Gastrocnemius medialis (tissue), 4 donors: ENCODE results near the gene AHDC1. TPM values are rescaled to one million over a fixed set of nuclear protein-coding genes. Genes with fewer than 3 reads are reported as not detected.

Experiments
- ATAC-seq, 2 donors: fragments of 150-250 bp; one replicate each; pipeline ENCODE4 v1.9.1; 2016
- DNase-seq, 2 donors: peaks; one replicate each; pipeline ENCODE4 v3.0.0-alpha.2; 2019
- H3K27ac ChIP-seq, 4 donors: fragments of 200-600 bp; sonication (generic); 1 replicate in 1 of 4; 2 replicates in 3 of 4; pipeline ENCODE4 v1.5.1; 2016 to 2018; ENCODE audit warnings: mild to moderate bottlenecking in 2 of 4, moderate library complexity in 1 of 4
- H3K27me3 ChIP-seq, 3 donors: fragments of 200-600 bp; sonication (generic) in 2 of 3; 1 replicate in 1 of 3; 2 replicates in 2 of 3; pipeline versions ENCODE4 v1.5.1 to v1.6.0; 2016 to 2019; ENCODE audit warnings: mild to moderate bottlenecking in 1 of 3, moderate library complexity in 1 of 3
- H3K36me3 ChIP-seq, 2 donors: fragments of 200-600 bp; sonication (generic) in 1 of 2; one replicate each; pipeline ENCODE4 v1.5.1; 2017 to 2018
- H3K4me1 ChIP-seq, 2 donors: fragments of 200-600 bp; sonication (generic) in 1 of 2; one replicate each; pipeline ENCODE4 v1.5.1; 2016 to 2017; ENCODE audit warnings: mild to moderate bottlenecking in 2 of 2
- H3K4me3 ChIP-seq, 4 donors: fragments of 200-600 bp; sonication (generic) in 3 of 4; 1 replicate in 1 of 4; 2 replicates in 3 of 4; pipeline ENCODE4 v1.5.1; 2016 to 2019; ENCODE audit warnings: mild to moderate bottlenecking in 2 of 4
- H3K9me3 ChIP-seq, 3 donors: fragments of 200-600 bp; sonication (generic) in 2 of 3; 1 replicate in 1 of 3; 2 replicates in 2 of 3; pipeline ENCODE4 v1.5.1; 2016 to 2019
- CTCF ChIP-seq, 5 experiments: fragments of 450-650 bp in 3 of 5; fragments of 200-600 bp in 2 of 5; sonication (generic) in 2 of 5; IDR thresholded peaks in 4 of 5; conservative IDR thresholded peaks in 1 of 5; 1 replicate in 4 of 5; 2 replicates in 1 of 5; pipeline ENCODE4 v1.5.1; 2016 to 2019; ENCODE audit warnings: antibody characterized with exemption in 5 of 5, mild to moderate bottlenecking in 3 of 5, moderate library complexity in 3 of 5
- POLR2A ChIP-seq, 2 donors: fragments of 450-650 bp; IDR thresholded peaks; one replicate each; pipeline ENCODE4 v1.6.1; 2017; ENCODE audit warnings: antibody characterized with exemption in 2 of 2, mild to moderate bottlenecking in 2 of 2, moderate library complexity in 2 of 2
- in situ Hi-C, 4 donors: fragments of 200-750 bp; cut with MboI; loops; one replicate each; pipeline versions ENCODE4 v1.15.0 to v1.8.0; 2017; ENCODE audit warnings: low sequenced_read_pairs in 4 of 4
- intact Hi-C: fragments of 100-400 bp; cut with DNase I; formaldehyde crosslinking; loops from one replicate; pipeline ENCODE4 v1.15.1; 2023; ENCODE audit warnings: low total_unique reads
- total RNA-seq, 4 donors: library from RNA; depleted of rRNA; stranded (reverse); fragments of >200 nt; gene quantifications; one replicate each; pipeline versions ENCODE4 v1.1.0 to v1.2.3, GENCODE V29; 2016

The AHDC1 gene
- total RNA-seq, 4 donors from 2014 or later = 22.2 to 57.9 (median 35.2) TPM

GRCh38 chr1:27592232-27592930 is 11.6 kb downstream of the AHDC1 start:
- no peaks in the 10 kb centered on the region for H3K27me3 ChIP-seq
- H3K36me3 ChIP-seq = no peaks in the 10 kb centered on the region
- in situ Hi-C loops = no loop called here

GRCh38 chr1:27591622-27592021 is 12.3 kb downstream of the AHDC1 start:
- intact Hi-C loops = no loop called here
- no peaks in the 10 kb centered on the region for H3K9me3 ChIP-seq
- H3K36me3 ChIP-seq = no peaks in the 10 kb centered on the region
- no peak for TF ChIP-seq CTCF (IDR thresholded peaks at IDR 0.05 in 4 of 5, conservative IDR thresholded peaks at IDR 0.05 in 1 of 5)
- TF ChIP-seq POLR2A (IDR thresholded peaks at IDR 0.05) = no peak
- H3K27me3 ChIP-seq = no peaks in the 10 kb centered on the region
- peak overlapping the region; percentile 97 to 100 (median 100) for H3K27ac ChIP-seq
- DNase-seq = no peak
- no peak for ATAC-seq
- H3K4me3 ChIP-seq = no peak overlapping the region
- H3K4me1 ChIP-seq = peaks cover 94 to 96% of the 10 kb centered on the region in 2 donors
- in situ Hi-C loops = no loop called here

More at GRCh38 chr1:27592232-27592930, 11.6 kb downstream of the AHDC1 start:
- DNase-seq = no peak
- H3K9me3 ChIP-seq = no peaks in the 10 kb centered on the region
- ATAC-seq = peak in 1 of 2 donors; percentile 7
- H3K27ac ChIP-seq = peak overlapping the region; percentile 97 to 100 (median 100)
- H3K4me1 ChIP-seq = peaks cover 96 to 97% of the 10 kb centered on the region in 2 donors
- TF ChIP-seq POLR2A (IDR thresholded peaks at IDR 0.05) = no peak
- TF ChIP-seq CTCF (IDR thresholded peaks at IDR 0.05 in 4 of 5, conservative IDR thresholded peaks at IDR 0.05 in 1 of 5) = no peak
- intact Hi-C loops = no loop called here
- peak overlapping the region in 1 of 4 donors; percentile 46 for H3K4me3 ChIP-seq

GRCh38 chr1:27590917-27591508 is 12.9 kb downstream of the AHDC1 start:
- Histone ChIP-seq H3K27ac (peak overlapping the region; percentile 97 to 100 (median 100)), H3K36me3 (no peaks in the 10 kb centered on the region), H3K27me3 (no peaks in the 10 kb centered on the region), H3K4me3 (no peak overlapping the region), H3K9me3 (no peaks in the 10 kb centered on the region), H3K4me1 (peaks cover 88 to 91% of the 10 kb centered on the region in 2 donors)
- in situ Hi-C loops = no loop called here
- intact Hi-C loops = no loop called here
- DNase-seq = no peak
- TF ChIP-seq CTCF (IDR thresholded peaks at IDR 0.05 in 4 of 5, conservative IDR thresholded peaks at IDR 0.05 in 1 of 5) = no peak
- TF ChIP-seq POLR2A (IDR thresholded peaks at IDR 0.05) = no peak
- ATAC-seq = no peak

- Histone ChIP-seq H3K27me3 (no peaks in the 10 kb centered on the region), H3K36me3 (no peaks in the 10 kb centered on the region), H3K4me1 (peaks cover 78 to 82% of the 10 kb centered on the region in 2 donors), H3K27ac (peak overlapping the region; percentile 97 to 100 (median 100)), H3K4me3 (no peak overlapping the region), H3K9me3 (no peaks in the 10 kb centered on the region)
- TF ChIP-seq POLR2A (IDR thresholded peaks at IDR 0.05) (no peak), CTCF (IDR thresholded peaks at IDR 0.05 in 4 of 5, conservative IDR thresholded peaks at IDR 0.05 in 1 of 5) (no peak)
- no peak for DNase-seq
- no peak for ATAC-seq
- intact Hi-C loops (no loop called here), in situ Hi-C loops (no loop called here)
These were observed 14.0 kb downstream of the AHDC1 start for GRCh38 chr1:27589841-27590426.
